ENCODE measurements around the gene KLHL35.
"Not testable (repeated sequence)": the region's sequence is repeated elsewhere in the genome, so short reads cannot be mapped to it uniquely, and the experiment has no call there.

Gene KLHL35

DNA sequence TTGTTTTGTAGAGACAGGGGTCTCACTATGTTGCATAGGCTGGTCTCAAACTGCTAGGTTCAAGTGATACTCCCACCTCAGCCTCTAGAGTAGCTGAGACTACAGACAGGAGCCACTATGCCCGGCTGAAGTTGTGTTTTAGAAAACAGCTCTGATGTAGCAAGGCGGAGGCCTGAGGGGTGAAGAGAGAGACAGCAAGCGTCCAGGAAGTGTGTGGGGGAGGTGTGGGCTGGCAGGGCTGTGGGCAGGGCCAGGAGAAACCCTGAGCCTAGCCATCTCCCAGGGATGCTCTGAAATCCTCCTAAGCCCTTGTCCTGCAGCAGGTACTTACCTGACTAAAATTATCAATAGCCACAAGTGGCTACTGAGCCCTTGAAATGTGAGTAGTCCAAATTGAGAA is 49.8 kb downstream of the KLHL35 start:
- Histone ChIP-seq H3K9me3 (no peaks in the 10 kb centered on the region), H3K27me3 (no peaks in the 10 kb centered on the region), H3K36me3 (no peaks in the 10 kb centered on the region), H3K4me3 (ENCODE audit: low read depth in 1 of 2, low read length in 1 of 2) (no peak overlapping the region), H3K4me1 (ENCODE audit: control insufficient read depth in 1 of 2, insufficient read depth in 1 of 2, low read depth in 1 of 2, low read length in 1 of 2) (peaks cover 15 to 20% of the 10 kb centered on the region in 2 experiments), H3K27ac (peak overlapping the region; percentile 57)
- TF ChIP-seq, protein P1, sequence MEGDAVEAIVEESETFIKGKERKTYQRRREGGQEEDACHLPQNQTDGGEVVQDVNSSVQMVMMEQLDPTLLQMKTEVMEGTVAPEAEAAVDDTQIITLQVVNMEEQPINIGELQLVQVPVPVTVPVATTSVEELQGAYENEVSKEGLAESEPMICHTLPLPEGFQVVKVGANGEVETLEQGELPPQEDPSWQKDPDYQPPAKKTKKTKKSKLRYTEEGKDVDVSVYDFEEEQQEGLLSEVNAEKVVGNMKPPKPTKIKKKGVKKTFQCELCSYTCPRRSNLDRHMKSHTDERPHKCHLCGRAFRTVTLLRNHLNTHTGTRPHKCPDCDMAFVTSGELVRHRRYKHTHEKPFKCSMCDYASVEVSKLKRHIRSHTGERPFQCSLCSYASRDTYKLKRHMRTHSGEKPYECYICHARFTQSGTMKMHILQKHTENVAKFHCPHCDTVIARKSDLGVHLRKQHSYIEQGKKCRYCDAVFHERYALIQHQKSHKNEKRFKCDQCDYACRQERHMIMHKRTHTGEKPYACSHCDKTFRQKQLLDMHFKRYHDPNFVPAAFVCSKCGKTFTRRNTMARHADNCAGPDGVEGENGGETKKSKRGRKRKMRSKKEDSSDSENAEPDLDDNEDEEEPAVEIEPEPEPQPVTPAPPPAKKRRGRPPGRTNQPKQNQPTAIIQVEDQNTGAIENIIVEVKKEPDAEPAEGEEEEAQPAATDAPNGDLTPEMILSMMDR (IDR thresholded peaks at IDR 0.05): no peak

DNA sequence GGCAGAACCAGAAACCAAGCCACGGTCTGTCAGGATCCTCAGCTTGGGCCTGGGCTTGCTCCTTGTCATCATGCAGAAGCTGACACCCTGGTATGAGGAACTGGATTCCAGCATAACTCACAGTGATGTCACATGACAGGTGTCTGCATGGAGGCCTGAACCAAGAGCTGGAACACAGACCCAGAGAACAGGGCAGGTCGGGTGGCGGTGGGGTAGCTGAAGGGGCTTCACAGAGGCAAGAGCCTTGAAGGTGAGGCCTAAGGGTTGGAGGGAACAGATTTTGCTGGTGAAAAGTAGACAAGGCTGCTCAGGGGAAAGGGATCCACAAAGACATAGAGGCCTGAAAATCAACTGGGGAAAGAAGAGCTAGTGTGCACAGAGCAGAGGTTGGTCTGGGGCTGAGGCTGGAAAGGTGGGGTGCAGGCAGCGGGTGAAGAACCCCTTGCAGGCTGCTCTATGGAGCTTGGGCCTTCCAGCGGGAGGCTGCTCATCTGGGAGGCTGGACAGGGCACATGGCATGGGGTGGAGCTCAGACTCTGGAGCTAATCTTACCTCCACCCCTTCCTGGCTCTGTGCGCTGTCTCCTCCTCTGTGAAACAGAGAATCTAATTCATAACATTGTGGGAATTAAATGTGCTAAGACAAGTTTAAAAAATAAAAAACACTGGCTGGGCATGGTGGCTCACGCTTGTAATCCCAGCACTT is 52.1 kb downstream of the KLHL35 start:
- Histone ChIP-seq H3K36me3 (no peaks in the 10 kb centered on the region), H3K4me3 (ENCODE audit: low read depth in 1 of 2, low read length in 1 of 2) (no peak overlapping the region), H3K27ac (peak overlapping the region; percentile 30), H3K27me3 (no peaks in the 10 kb centered on the region), H3K4me1 (ENCODE audit: control insufficient read depth in 1 of 2, insufficient read depth in 1 of 2, low read depth in 1 of 2, low read length in 1 of 2) (peaks cover 15 to 22% of the 10 kb centered on the region in 2 experiments), H3K9me3 (no peaks in the 10 kb centered on the region)
- TF ChIP-seq, protein P1 (IDR thresholded peaks at IDR 0.05): no peak

DNA sequence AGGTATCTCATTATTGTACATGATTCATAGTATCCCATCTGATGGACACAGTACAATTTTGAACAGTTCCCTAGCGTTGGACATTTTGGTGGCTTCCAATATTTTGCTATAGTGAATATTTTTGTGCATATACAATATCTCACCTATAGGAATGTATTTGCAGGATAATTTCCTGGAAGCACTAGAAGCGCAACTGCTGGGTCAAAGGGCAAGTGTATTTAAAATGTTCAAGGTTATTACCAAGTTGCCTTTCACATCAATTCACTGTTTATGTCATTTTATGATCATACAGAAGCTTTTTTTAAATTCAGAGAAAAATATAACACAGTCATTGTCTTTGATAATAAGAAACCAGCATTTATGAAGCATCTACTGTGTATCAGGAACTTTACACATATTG is 52.8 kb downstream of the KLHL35 start:
- TF ChIP-seq, protein P1 (IDR thresholded peaks at IDR 0.05): no peak
- Histone ChIP-seq H3K4me3 (ENCODE audit: low read depth in 1 of 2, low read length in 1 of 2) (no peak overlapping the region), H3K27ac (no peak overlapping the region), H3K9me3 (no peaks in the 10 kb centered on the region), H3K27me3 (no peaks in the 10 kb centered on the region), H3K36me3 (no peaks in the 10 kb centered on the region), H3K4me1 (ENCODE audit: control insufficient read depth in 1 of 2, insufficient read depth in 1 of 2, low read depth in 1 of 2, low read length in 1 of 2) (peaks cover 15 to 22% of the 10 kb centered on the region in 2 experiments)

DNA sequence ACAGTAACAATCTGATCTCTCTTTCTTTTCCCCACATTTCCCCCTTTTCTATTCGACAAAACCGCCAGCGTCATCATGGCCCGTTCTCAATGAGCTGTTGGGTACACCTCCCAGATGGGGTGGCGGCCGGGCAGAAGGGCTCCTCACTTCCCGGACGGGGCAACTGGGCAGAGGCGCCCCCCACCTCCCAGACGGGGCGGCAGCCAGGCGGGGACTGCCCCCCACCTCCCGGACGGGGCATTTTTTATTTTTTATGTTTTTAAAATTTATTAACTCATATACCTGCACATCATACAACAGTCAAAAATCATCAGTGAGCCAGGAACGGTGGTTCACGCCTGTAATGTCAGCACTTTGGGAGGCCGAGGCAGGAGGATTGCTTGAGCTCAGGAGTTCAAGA is 54.2 kb downstream of the KLHL35 start:
- peaks cover 12 to 13% of the 10 kb centered on the region in 2 experiments for H3K4me1 ChIP-seq (ENCODE audit: control insufficient read depth in 1 of 2, insufficient read depth in 1 of 2, low read depth in 1 of 2, low read length in 1 of 2)
- H3K9me3 ChIP-seq; H3K27me3 ChIP-seq; H3K4me3 ChIP-seq (ENCODE audit: low read depth in 1 of 2, low read length in 1 of 2); H3K36me3 ChIP-seq; H3K27ac ChIP-seq: not testable (repeated sequence)

- Histone ChIP-seq H3K36me3 (no peaks in the 10 kb centered on the region), H3K4me3 (ENCODE audit: low read depth in 1 of 2, low read length in 1 of 2) (no peak overlapping the region), H3K27me3 (no peaks in the 10 kb centered on the region), H3K27ac (no peak overlapping the region), H3K4me1 (ENCODE audit: control insufficient read depth in 1 of 2, insufficient read depth in 1 of 2, low read depth in 1 of 2, low read length in 1 of 2) (peaks cover 3 to 4% of the 10 kb centered on the region in 2 experiments), H3K9me3 (no peaks in the 10 kb centered on the region)
- TF ChIP-seq, protein P1 (IDR thresholded peaks at IDR 0.05): no peak
These were observed 56.8 kb downstream of the KLHL35 start for GRCh38 chr11:75376175-75376574.

- H3K4me1 ChIP-seq (ENCODE audit: control insufficient read depth in 1 of 2, insufficient read depth in 1 of 2, low read depth in 1 of 2, low read length in 1 of 2): peaks cover 2 to 3% of the 10 kb centered on the region in 2 experiments
- H3K27ac ChIP-seq: no peak overlapping the region
- H3K9me3 ChIP-seq: no peaks in the 10 kb centered on the region
- no peaks in the 10 kb centered on the region for H3K36me3 ChIP-seq
- H3K27me3 ChIP-seq: no peaks in the 10 kb centered on the region
- no peak overlapping the region for H3K4me3 ChIP-seq (ENCODE audit: low read depth in 1 of 2, low read length in 1 of 2)
- TF ChIP-seq, protein P1 (IDR thresholded peaks at IDR 0.05): no peak
These were observed 57.4 kb downstream of the KLHL35 start for GRCh38 chr11:75375626-75376025.

All from neutrophil (primary cell).